ENCODE data around the gene KLC1.

The KLC1 gene

GRCh38 chr14:103735439-103735814, 106.4 kb downstream of the KLC1 start:
- TF ChIP-seq CTCF (IDR thresholded peaks at IDR 0.05; ENCODE audit: low read depth, low read length, missing control alignments) = no peak
- no peak overlapping the region for H3K4me3 ChIP-seq (ENCODE audit: low read depth, low read length)
- DNase-seq (ENCODE audit: low read depth) = no peak

GRCh38 chr14:103735815-103736545, 107.0 kb downstream of the KLC1 start:
- no peak for TF ChIP-seq CTCF (IDR thresholded peaks at IDR 0.05; ENCODE audit: low read depth, low read length, missing control alignments)
- no peak for DNase-seq (ENCODE audit: low read depth)

GRCh38 chr14:103736546-103737431, 107.8 kb downstream of the KLC1 start:
- no peak for DNase-seq (ENCODE audit: low read depth)
- no peak for TF ChIP-seq CTCF (IDR thresholded peaks at IDR 0.05; ENCODE audit: low read depth, low read length, missing control alignments)
- no peak overlapping the region for H3K4me3 ChIP-seq (ENCODE audit: low read depth, low read length)

More at GRCh38 chr14:103735815-103736545, 107.0 kb downstream of the KLC1 start:
- no peak overlapping the region for H3K4me3 ChIP-seq (ENCODE audit: low read depth, low read length)

- no peak overlapping the region for H3K4me3 ChIP-seq (ENCODE audit: low read depth, low read length)
- DNase-seq (ENCODE audit: low read depth) = no peak
- no peak for TF ChIP-seq CTCF (IDR thresholded peaks at IDR 0.05; ENCODE audit: low read depth, low read length, missing control alignments)
Observed at GRCh38 chr14:103737432-103738045, 108.5 kb downstream of the KLC1 start.

- TF ChIP-seq CTCF (IDR thresholded peaks at IDR 0.05; ENCODE audit: low read depth, low read length, missing control alignments) = no peak
- no peak for DNase-seq (ENCODE audit: low read depth)
- no peak overlapping the region for H3K4me3 ChIP-seq (ENCODE audit: low read depth, low read length)
Observed at GRCh38 chr14:103738166-103738565, 109.2 kb downstream of the KLC1 start.

- no peak for DNase-seq (ENCODE audit: low read depth)
- H3K4me3 ChIP-seq (ENCODE audit: low read depth, low read length) = no peak overlapping the region
- TF ChIP-seq CTCF (IDR thresholded peaks at IDR 0.05; ENCODE audit: low read depth, low read length, missing control alignments) = no peak
Observed at GRCh38 chr14:103738701-103739451, 109.9 kb downstream of the KLC1 start.

All from GM12864 (cell line).